Measurements from ENCODE around the gene AOPEP. TPM values are rescaled to one million over a fixed set of nuclear protein-coding genes. Genes with fewer than 3 reads are reported as not detected.

AOPEP gene
- total and polyA plus RNA-seq, 3 donors from 2014 or later = 31.4 to 95.0 (median 80.4) TPM

DNA sequence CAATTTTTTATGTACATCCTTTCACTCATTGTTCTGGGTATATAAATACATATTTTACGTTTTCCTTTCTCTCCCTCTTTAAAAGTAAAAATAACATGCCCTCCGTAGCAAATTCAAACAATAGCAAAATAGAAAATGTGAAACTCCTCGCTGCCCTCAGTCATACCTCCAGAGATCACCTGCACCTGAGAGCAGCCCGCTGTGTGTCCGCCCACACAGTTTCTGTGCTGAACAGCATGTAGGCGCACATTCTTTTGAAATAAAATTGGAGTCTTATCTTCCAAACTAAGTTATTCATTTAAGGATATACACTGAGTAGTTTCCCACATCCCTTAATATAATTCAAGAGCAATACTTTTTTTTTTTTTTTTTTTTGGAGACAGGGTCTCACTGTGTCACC lies 255.7 kb downstream of the AOPEP start:
- 83 to 91% methylated on average over 6 of the region's 6 CpGs for WGBS, 2 donors
- no peak for TF ChIP-seq POLR2A (IDR thresholded peaks at IDR 0.05)
- TF ChIP-seq, protein P1, sequence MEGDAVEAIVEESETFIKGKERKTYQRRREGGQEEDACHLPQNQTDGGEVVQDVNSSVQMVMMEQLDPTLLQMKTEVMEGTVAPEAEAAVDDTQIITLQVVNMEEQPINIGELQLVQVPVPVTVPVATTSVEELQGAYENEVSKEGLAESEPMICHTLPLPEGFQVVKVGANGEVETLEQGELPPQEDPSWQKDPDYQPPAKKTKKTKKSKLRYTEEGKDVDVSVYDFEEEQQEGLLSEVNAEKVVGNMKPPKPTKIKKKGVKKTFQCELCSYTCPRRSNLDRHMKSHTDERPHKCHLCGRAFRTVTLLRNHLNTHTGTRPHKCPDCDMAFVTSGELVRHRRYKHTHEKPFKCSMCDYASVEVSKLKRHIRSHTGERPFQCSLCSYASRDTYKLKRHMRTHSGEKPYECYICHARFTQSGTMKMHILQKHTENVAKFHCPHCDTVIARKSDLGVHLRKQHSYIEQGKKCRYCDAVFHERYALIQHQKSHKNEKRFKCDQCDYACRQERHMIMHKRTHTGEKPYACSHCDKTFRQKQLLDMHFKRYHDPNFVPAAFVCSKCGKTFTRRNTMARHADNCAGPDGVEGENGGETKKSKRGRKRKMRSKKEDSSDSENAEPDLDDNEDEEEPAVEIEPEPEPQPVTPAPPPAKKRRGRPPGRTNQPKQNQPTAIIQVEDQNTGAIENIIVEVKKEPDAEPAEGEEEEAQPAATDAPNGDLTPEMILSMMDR (IDR thresholded peaks at IDR 0.05) = no peak

DNA sequence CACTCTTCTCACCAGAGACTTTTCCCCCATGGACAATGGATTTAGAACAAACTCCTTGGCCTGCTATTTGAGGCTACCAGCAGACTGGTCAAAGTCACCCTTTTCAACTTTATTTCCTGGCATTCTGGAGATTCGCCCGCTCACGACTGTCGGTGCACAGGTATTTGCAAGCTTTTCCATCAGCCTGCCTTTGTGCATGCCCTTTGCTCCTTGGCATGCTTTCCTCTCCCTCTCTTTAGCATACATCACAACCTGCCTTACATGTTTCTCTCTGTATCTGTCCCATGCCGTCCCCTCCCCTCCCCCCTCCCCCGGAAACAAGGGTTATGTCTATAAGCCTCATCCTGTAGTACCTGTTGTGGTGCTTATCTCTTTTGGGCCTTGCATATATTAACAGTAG lies 257.1 kb downstream of the AOPEP start:
- 95% methylated on average over 6 of the region's 6 CpGs for WGBS, 2 donors
- Histone ChIP-seq H3K27ac (no peak overlapping the region), H3K9me3 (no peaks in the 10 kb centered on the region), H3K4me1 (no peaks in the 10 kb centered on the region), H3K36me3 (ENCODE audit: low read depth, missing control alignments) (no peaks in the 10 kb centered on the region), H3K4me3 (no peak overlapping the region), H3K27me3 (no peaks in the 10 kb centered on the region)
- no peak for DNase-seq
- TF ChIP-seq POLR2A (IDR thresholded peaks at IDR 0.05) = no peak
- TF ChIP-seq, protein P1 (IDR thresholded peaks at IDR 0.05) = no peak
- intact Hi-C loops (cut with DNase I; ENCODE audit: low total_unique reads) = no loop called here

More for the DNA sequence above, 255.7 kb downstream of the AOPEP start:
- Histone ChIP-seq H3K9me3 (no peaks in the 10 kb centered on the region), H3K27ac (no peak overlapping the region), H3K27me3 (no peaks in the 10 kb centered on the region), H3K4me3 (no peak overlapping the region), H3K4me1 (no peaks in the 10 kb centered on the region), H3K36me3 (ENCODE audit: low read depth, missing control alignments) (no peaks in the 10 kb centered on the region)
- intact Hi-C loops (cut with DNase I; ENCODE audit: low total_unique reads) = no loop called here
- DNase-seq = no peak

GRCh38 chr9:94984891-94985476 lies 258.5 kb downstream of the AOPEP start:
- no peaks in the 10 kb centered on the region for H3K9me3 ChIP-seq
- no peak overlapping the region for H3K27ac ChIP-seq
- no peaks in the 10 kb centered on the region for H3K27me3 ChIP-seq
- no peak for TF ChIP-seq POLR2A (IDR thresholded peaks at IDR 0.05)
- TF ChIP-seq, protein P1 (IDR thresholded peaks at IDR 0.05) = no peak
- intact Hi-C loops (cut with DNase I; ENCODE audit: low total_unique reads) = no loop called here
- H3K4me1 ChIP-seq = no peaks in the 10 kb centered on the region
- H3K4me3 ChIP-seq = no peak overlapping the region
- WGBS, 2 donors = 91 to 98% methylated on average over 9 of the region's 9 CpGs
- no peak for DNase-seq
- no peaks in the 10 kb centered on the region for H3K36me3 ChIP-seq (ENCODE audit: low read depth, missing control alignments)

GRCh38 chr9:94985649-94986048 lies 259.1 kb downstream of the AOPEP start:
- Histone ChIP-seq H3K9me3 (no peaks in the 10 kb centered on the region), H3K27me3 (no peaks in the 10 kb centered on the region), H3K27ac (no peak overlapping the region), H3K4me1 (no peaks in the 10 kb centered on the region), H3K36me3 (ENCODE audit: low read depth, missing control alignments) (no peaks in the 10 kb centered on the region), H3K4me3 (no peak overlapping the region)
- TF ChIP-seq, protein P1 (IDR thresholded peaks at IDR 0.05) = no peak
- WGBS, 2 donors = 86 to 97% methylated on average over 3 of the region's 3 CpGs
- DNase-seq = no peak
- intact Hi-C loops (cut with DNase I; ENCODE audit: low total_unique reads) = no loop called here

- Histone ChIP-seq H3K4me3 (no peak overlapping the region), H3K36me3 (ENCODE audit: low read depth, missing control alignments) (no peaks in the 10 kb centered on the region), H3K27me3 (no peaks in the 10 kb centered on the region), H3K4me1 (no peaks in the 10 kb centered on the region), H3K27ac (no peak overlapping the region), H3K9me3 (no peaks in the 10 kb centered on the region)
- intact Hi-C loops (cut with DNase I; ENCODE audit: low total_unique reads) = no loop called here
- no peak for DNase-seq
- TF ChIP-seq, protein P1 (IDR thresholded peaks at IDR 0.05) = no peak
- no peak for TF ChIP-seq POLR2A (IDR thresholded peaks at IDR 0.05)
- WGBS, 2 donors = 62 to 64% methylated on average over 1 of the region's 1 CpG
These were observed 261.2 kb downstream of the AOPEP start for GRCh38 chr9:94987731-94988130.

Data from testis (tissue), 3 donors.